ENCODE measurements around the gene ATG16L1.
"Not testable (repeated sequence)": the region's sequence is repeated elsewhere in the genome, so short reads cannot be mapped to it uniquely, and the experiment has no call there.

ATG16L1 gene

GRCh38 chr2:233332125-233332524 is 80.7 kb downstream of the ATG16L1 start:
- DNase-seq (ENCODE audit: low read depth): no peak

- no peak for DNase-seq (ENCODE audit: low read depth)
Observed at GRCh38 chr2:233334915-233335314, 83.4 kb downstream of the ATG16L1 start.

GRCh38 chr2:233336091-233336490 is 84.6 kb downstream of the ATG16L1 start:
- DNase-seq (ENCODE audit: low read depth): not testable (repeated sequence)

GRCh38 chr2:233336541-233336940 is 85.1 kb downstream of the ATG16L1 start:
- no peak for DNase-seq (ENCODE audit: low read depth)

GRCh38 chr2:233338046-233338445 is 86.6 kb downstream of the ATG16L1 start:
- no peak for DNase-seq (ENCODE audit: low read depth)

GRCh38 chr2:233338812-233339368 is 87.4 kb downstream of the ATG16L1 start:
- no peak for DNase-seq (ENCODE audit: low read depth)

- no peak for DNase-seq (ENCODE audit: low read depth)
Observed at GRCh38 chr2:233339427-233339826, 88.0 kb downstream of the ATG16L1 start.

GRCh38 chr2:233341296-233341695 is 89.8 kb downstream of the ATG16L1 start:
- DNase-seq (ENCODE audit: low read depth): no peak

GRCh38 chr2:233342301-233342700 is 90.8 kb downstream of the ATG16L1 start:
- no peak for DNase-seq (ENCODE audit: low read depth)

GRCh38 chr2:233343171-233343705 is 91.8 kb downstream of the ATG16L1 start:
- no peak for DNase-seq (ENCODE audit: low read depth)
